ENCODE measurements around the gene RNF213.

The RNF213 gene

DNA sequence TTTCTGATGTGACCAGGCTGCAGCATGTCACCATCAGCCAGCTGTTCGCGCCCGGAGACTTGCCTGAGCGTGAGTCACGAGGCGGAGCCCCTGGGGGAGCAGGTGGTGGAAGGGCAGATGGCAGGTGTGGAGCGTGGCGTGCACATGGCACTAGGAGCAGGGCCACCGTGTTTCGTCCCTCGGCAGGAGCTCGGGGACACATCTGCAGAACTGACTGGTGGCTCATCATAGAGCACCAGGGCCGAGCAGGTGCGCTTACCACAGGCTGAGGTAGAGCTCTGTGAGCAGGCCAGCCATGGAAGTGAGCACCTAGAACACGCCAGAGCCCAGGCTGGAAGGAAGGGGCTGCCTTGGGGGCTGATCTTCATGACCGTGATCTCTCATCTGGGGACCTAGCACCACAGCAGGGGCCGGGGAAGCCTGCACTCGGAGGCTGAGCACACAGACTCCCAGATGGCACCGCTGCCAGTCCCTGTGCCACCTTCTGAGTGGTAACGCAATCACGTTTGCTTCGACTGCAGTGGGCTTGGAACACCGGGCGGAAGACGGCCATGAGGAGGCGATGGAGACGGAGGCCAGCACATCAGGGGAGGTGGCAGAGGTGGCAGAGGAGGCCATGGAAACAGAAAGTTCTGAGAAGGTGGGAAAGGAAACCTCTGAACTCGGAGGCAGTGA, 92.5 kb downstream of the RNF213 start:
- no peak for DNase-seq

DNA sequence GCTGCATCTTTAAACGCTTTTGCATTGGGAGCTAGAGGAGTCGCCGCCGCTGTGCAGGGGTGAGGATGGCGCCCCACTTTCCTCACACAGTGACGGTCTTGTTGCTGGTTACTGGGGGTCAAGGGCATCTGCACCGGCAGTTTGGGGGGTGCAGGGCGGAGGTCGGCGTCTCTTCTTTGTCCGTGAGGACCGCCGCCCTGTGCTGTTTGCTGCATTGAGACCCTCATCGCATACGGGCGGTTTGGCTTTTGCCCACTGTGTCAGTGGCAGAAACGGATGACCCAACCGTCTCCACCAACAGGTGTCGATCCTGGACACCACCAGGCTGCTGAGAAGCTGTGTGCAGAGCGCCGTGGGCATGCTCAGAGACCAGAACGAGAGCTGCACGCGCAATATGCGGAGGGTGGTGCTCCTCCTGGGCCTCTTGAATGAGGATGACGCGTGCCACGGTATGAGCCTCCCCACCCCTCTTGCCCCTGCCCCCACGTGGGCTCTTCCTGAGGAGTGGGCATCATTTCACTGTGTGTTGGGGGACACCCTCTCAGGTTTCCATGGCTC, 93.1 kb downstream of the RNF213 start:
- no peak for DNase-seq

DNA sequence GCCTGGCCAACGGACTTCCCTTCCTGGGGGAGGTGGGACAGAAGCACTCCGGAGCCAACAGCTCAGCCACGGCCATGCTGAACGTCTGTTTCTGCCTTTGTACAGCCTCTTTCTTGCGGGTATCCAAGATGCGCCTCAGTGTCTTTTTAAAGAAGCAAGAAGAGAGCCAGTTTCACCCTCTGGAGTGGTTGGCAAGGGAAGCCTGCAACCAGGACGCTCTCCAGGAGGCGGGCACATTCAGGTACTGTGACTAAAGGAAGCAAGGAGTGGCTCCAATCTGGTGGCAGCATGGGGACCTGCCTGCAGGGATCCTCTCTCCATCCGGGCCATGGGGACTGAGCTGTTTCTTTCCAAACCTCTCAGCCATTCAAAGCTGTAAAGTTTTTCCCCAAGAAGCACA, 93.7 kb downstream of the RNF213 start:
- no peak for DNase-seq

DNA sequence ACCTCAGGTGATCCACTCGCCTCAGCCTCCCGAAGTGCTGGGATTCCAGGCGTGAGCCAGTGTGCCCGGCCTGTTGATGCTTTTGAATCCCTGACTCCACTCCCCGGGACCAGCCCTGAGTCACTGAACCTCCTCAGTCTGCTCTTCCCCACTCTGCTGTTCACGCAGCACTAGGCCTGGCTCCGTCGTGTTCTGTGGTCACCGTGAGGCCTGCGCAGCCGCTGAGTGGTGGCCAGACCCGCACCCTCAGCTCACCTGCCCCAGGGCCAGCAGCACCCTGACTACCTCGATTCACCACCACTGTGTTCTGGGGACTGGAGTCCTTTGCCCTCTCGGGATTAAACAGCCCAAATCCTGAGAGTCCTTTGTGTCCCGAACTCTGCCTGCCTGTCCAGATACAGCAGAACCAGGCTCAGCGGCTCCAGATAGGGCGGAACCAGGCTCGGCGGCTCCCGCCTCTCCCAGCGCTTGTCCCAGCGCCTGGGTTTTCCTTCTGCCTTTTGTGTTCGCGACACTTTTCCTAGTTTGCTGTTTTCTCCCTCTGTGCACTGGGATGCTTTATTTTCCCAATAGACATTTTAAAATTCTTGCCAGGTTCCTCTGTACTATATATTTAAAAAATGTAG, 95.7 kb downstream of the RNF213 start:
- DNase-seq = no peak

DNA sequence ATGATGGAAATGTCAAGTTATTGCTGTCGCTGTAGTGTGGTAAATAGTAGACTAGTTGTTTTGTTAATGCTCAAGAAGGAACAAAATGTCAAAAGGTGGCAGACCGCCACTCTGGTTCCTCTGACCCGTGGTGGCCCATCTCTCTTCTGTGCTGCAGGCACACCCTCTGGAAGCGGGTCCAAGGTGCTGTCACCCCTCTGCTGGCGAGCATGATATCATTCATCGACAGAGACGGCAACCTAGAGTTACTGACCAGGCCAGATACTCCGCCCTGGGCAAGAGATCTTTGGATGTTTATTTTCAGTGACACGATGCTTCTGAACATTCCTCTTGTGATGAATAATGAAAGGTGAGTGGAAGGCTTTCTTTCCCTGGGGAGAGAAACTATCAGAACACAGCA, 97.5 kb downstream of the RNF213 start:
- no peak for DNase-seq

DNA sequence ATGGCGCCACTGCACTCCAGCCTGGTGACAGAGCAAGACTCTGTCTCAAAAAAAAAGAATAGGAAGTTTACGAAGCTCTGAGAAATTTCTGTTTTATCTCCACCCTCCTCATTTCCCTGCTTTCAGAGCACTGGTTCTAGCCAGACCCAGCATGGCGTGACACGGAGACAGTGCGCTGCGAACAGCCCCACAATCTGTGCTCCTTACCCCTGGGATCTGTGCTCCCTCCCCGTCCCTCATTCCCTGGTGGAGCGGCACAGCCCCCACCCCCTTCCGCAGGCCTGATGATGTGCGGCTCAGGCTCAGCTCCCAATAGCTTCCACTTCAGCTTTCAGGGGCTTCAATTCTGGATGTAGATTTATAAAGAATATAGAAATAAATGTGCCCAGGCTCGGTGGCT, 98.2 kb downstream of the RNF213 start:
- no peak for DNase-seq

DNA sequence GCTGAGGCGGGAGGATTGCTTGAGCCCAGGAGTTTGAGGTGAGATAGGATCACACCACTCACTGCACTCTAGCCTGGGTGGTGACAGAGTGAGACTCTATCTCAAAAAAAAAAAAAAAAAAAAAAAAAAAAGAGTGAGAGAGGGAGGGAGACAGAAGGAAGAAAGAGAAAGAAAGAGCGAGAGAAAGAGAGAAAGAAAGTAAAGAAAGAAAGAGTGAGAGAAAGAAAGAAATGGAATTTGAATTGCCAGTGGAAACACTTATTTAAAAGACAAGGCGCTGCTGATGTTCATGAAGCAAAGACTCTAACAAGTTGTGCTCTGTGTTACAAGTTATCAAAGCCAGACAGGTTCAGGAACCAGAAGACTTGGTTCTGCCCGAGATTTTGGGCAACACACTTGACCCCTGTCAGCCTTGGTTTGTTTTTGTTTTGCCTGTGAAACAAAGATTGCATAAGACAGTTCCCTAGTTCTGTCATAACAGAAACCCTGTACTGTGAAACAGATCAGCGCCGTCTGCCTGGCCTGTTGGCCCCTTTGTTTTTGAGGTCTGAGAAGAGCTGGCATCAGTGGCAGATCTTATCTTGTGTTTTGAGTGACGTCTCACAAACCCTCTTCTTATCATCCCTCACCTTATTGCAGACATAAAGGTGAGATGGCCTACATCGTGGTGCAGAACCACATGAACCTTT, 98.9 kb downstream of the RNF213 start:
- peak in 1 of 2 donors; percentile 7 for DNase-seq

DNA sequence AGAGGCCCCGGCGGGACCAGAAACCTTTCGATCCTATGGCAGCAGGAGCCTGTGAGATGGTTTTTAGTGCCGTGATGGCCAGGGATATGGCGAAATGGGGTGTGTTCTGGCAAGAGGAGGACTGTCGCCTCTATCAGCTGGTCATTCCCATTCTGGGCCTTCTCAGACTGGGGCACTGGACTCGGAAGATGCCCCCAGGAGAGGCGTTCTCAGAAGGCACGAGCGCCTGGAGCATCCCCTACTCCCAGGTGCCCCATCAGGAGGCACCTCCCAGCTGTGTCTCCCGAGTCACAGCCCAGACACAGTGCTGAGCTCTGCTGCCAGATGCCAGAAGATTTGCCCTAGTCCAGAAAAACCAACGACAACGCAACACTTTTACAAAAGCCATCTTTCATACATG, 99.7 kb downstream of the RNF213 start:
- DNase-seq = no peak

DNA sequence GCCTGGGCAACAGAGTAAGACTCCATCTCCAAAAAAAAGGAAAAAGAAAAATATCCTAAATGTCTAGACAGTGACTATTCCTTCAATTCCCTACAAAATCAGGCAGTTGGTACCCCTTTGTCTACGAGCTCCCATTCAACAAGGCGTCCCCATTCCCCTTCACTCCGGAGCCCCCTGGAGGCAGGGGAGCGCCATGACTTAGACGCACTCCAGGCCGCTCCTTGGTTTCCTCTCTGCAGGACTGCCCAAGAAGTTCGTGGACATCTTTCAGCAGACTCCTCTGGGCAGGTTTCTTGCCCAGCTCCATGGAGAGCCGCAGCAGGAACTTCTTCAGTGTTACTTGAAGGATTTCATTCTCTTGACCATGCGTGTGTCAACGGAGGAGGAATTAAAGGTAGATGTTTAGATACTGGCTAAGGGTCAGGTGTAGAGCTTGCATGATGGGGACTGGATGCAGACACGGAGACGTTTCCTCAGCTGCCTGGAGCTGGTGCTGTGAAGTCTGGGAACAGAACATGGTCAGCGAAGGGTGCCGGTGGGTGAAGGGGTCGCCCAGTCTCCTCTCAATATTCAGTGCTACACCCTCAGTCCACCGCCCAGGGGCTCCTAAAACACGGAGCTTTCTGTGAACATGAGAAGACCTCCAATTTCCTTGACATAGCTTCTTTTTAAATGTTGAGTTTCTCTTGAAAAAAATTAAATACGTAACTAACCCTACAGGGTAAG, 101.0 kb downstream of the RNF213 start:
- no peak for DNase-seq

DNA sequence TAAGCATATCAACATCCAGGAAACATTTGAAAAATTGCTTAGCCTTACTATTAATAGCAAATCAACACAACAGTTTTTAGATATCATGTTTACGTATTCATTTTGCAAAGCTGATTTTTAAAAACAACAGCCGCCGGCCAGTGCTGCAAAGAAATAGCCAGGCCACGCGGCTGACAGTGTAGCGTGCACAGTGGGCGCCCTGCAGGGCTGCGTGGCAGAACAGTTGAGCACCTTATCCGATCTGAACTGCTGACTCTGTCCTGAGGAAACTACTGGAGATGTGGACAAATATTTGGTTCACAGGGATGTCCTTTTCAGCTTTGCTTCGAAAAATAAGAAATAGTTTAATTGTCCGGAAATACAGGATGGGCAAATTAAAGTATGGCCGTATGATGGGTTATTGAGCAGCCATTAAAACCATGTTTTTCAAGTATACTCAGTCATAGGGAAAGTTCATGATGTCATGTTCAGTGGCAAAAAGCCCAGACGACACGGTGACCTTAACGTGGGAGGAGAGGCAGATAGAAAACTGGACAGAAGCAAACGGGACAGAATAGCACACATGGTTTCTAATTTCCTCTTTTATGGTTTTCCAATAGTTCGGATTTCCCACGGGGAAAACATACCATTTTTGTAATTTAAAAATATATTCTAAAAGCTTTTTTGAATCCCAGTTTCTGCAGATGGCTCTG, 101.9 kb downstream of the RNF213 start:
- DNase-seq = no peak

DNA sequence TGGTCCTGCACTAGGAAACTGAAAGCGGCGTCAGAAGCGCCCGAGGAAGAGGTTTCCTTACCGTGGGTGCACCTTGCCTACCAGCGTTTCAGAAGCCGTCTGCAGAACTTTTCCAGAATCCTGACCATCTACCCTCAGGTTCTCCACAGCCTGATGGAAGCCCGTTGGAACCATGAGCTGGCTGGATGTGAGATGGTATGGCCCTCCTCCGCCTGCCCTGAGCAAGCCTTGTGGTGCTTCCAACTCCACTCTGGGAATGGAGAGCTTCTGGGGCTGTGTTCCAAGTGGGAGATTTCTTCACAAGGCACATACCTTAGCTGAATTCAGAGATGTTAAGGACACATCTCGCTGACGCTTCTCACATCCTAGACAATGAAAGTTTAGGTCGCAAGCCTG, 102.5 kb downstream of the RNF213 start:
- no peak for DNase-seq

DNA sequence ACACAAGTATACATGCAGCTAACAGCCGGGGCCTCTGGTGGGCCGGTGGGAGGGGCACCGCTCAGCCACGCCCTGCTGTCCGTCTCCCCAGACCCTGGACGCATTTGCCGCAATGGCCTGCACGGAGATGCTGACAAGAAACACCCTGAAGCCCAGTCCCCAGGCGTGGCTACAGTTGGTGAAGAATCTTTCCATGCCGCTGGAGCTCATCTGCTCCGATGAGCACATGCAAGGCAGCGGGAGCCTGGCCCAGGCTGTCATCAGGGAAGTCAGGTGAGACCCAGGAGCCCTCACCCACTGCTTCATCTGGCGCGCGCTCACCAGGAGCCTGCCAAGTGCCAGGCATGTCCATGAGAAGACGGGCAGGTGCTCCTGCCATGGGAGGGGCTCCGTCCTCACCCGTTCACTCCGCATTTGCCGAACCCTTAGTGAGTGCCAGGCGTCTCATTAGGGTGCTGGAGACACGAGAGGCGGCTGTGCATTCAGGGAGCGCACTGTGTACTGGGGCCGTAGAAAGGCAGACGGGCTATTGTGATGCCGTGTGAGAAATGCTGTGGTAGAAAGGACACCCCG, 103.0 kb downstream of the RNF213 start:
- no peak for DNase-seq

DNA sequence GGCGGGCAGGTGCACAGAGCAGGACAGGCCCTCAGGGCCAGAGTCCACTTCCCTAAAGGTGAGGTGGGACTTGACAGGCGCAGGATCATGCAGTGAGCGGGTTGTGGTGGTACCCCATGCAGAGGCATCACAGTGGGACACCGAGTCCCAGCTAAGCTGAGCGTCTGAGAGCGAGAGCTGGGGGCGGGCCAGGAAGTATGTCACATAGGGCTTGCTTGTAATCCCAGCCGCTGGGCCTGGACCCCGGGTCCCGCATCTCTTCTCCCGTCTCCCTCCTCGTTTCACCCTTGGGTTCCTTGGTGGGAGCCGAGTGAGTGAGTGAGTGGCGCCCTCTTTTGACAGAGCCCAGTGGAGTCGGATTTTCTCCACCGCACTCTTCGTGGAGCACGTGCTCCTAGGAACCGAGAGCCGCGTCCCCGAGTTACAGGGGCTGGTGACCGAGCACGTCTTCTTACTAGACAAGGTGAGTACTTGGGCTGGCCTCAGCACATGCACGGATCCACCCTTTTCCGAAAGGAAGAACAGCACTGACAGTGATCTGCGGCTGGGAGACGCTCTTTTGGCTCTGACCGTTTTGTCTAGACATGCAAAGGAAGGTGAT, 103.5 kb downstream of the RNF213 start:
- DNase-seq = no peak

DNA sequence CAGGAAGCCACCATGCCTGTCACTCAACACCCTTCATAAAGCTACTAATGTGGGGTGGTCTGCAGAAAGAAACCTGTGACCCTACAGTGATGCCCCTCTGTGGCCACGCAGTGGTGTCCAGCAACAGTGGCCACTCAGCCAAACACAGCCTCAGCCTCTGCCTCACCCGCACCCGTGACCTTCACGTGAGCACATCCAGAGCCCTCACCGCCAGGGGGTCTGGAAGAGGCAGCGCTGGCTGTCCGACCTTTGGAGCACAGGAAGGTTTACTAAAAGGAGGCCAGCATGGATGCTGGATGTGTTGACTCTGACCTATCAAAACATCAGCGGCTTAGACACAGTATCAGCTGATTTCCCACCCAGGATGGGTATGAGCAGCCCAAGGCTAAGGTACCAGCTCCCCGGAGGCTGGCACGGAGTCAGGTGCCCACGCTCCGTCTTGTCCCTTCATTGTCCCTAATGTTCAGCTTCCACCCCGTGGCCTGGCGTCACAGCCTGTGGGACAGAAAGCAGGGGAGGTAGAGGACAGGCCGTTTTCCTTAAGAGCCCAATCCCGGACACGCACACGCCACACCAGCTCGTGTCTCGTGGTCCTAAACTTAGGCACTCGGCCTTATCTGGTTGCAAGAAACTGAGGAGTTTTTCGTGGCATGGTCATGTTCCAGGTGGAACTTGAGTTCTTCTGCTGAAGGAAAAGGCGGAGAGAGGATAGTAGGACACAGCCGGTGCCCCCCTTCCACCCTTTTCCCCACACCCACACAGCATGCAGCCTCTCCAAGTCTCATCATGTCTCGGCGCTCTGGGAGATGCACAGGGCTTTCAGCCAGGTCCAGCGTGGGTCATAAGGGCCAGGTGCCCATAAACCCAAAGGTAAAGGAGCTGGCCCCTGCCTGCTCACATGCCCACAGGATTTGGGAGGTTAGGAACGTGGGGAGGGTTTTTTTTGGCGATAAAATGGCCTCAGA, 104.6 kb downstream of the RNF213 start:
- no peak for DNase-seq

DNA sequence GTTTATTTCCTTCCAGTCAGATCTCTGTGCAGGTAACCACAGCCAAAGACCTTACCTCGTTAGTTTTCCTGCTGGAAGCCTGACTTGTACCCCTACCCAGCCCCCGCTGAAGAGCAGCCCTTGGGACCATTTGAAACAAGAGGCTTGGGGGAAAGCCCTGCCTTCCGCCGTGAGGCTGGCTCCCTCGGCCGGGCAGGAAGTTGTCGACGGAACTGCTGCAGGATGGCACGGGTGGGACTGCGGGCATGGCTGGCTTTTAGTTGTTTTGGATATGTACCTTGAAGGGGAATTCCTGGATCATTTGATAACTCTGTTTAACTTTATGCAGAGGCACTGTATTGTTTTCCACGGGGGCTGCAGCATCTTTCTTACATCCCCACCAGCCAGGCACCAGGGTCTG, 105.3 kb downstream of the RNF213 start:
- no peak for DNase-seq

DNA sequence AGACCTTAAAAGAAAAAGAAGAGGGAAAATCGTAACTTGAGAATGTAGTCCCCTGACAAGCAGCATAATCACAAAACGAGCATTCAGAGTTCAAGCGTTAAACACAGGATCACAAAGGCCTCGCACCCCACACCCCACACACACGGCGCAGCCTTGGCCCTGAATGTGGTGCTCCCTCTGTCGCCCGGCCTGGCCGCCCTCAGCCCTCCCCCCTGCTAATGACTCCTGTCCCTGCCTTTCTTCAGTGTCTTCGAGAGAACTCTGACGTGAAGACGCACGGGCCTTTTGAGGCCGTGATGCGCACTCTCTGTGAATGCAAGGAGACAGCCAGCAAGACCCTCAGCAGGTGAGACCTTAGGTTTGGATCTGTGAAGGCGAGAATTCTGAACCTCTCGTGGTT, 106.9 kb downstream of the RNF213 start:
- no peak for DNase-seq

DNA sequence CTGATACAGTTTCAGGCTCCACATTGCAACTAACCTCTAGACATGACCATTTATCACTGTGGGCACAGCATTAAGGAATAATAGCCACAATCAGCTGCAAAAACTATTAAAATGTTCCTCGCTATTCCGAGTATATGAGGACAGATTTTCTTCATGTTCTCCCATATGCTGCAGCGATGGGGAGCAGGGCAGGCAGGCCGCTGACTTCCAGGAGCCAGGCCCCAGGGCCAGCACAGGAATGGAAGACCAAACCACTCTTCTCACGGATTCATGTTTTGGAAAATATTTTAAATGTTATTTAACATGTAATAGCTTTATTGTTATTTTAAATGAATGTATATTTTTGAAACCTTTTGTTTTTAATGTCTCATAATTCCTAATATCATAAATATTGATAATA, 110.5 kb downstream of the RNF213 start:
- no peak for DNase-seq

DNA sequence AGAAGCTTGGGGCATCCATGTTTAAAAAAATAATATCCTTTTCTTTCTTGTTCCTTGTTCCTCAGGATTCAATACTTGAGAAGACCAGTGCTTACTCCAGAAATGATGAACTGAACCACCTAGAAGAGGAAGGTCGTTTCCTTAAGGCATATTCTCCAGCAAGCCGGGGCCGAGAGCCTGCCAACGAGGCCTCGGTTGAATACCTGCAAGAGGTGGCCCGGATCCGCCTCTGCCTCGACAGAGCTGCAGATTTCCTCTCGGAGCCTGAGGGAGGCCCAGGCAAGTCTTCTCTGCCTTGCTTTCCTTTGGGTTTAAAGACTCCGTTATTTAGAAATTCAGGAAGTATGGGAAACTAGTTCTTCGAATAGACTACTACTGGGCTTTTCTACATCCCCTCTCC, 111.8 kb downstream of the RNF213 start:
- no peak for DNase-seq

DNA sequence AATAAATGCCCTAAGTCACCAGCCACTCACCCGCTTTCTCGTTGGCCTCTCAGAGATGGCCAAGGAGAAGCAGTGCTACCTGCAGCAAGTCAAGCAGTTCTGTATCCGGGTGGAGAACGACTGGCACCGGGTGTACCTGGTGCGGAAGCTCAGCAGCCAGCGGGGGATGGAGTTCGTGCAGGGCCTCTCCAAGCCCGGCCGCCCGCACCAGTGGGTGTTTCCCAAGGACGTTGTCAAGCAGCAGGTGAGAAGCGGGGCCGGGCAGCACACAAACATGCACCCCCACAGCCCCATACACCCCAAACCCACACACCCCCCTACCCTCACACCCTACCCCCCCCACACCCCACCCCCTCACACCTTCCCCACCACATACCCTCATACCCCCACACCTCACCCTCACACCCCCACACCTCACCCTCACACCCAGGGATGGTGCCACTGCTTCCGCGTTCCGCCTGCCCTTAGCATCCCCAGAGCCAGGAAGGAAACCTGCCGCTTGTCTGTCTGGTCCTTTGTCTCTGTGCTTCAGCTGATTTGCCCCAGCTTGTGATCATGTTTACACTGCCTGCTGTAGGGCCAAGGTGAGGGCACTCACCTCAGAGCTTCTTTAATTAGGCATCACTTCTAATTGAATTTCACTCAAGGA, 112.4 kb downstream of the RNF213 start:
- no peak for DNase-seq
